ACC112 (cell line): Measurements from ENCODE around the gene DLX6.

Source experiments
- H2AFZ ChIP-seq: fragments of 200-600 bp; sonication (generic); one replicate; pipeline ENCODE4 v1.6.0; 2017; ENCODE audit warnings: antibody characterized with exemption, low read length; ENCODE audit not compliant: unreplicated experiment
- H3K27ac ChIP-seq: fragments of 200-600 bp; sonication (generic); 2 replicates; pipeline ENCODE4 v1.5.1; 2014; ENCODE audit warnings: low read depth, mild to moderate bottlenecking, antibody characterized with exemption, low read length, moderate library complexity
- H3K27me3 ChIP-seq: fragments of 200-600 bp; sonication (generic); 2 replicates; pipeline ENCODE4 v1.6.1; 2014; ENCODE audit warnings: mild to moderate bottlenecking, antibody characterized with exemption, low read length, moderate library complexity, mixed read lengths; ENCODE audit not compliant: insufficient read depth
- H3K36me3 ChIP-seq: fragments of 200-600 bp; sonication (generic); 2 replicates; pipeline ENCODE4 v1.6.1; 2016; ENCODE audit warnings: mild to moderate bottlenecking, antibody characterized with exemption, low read length, moderate library complexity, mixed read lengths; ENCODE audit not compliant: insufficient read depth
- H3K4me1 ChIP-seq: fragments of 200-600 bp; sonication (generic); one replicate; pipeline ENCODE4 v1.6.1; 2016; ENCODE audit warnings: low read length, mixed read lengths; ENCODE audit not compliant: insufficient read depth, unreplicated experiment, control insufficient read depth
- H3K4me3 ChIP-seq: fragments of 200-600 bp; sonication (generic); 2 replicates; pipeline ENCODE4 v1.5.1; 2014; ENCODE audit warnings: mild to moderate bottlenecking, low read depth, low read length
- H3K79me2 ChIP-seq: fragments of 200-600 bp; sonication (generic); one replicate; pipeline ENCODE4 v1.6.0; 2016; ENCODE audit warnings: low read length; ENCODE audit not compliant: control insufficient read depth, unreplicated experiment, insufficient read depth

The DLX6 gene

DNA sequence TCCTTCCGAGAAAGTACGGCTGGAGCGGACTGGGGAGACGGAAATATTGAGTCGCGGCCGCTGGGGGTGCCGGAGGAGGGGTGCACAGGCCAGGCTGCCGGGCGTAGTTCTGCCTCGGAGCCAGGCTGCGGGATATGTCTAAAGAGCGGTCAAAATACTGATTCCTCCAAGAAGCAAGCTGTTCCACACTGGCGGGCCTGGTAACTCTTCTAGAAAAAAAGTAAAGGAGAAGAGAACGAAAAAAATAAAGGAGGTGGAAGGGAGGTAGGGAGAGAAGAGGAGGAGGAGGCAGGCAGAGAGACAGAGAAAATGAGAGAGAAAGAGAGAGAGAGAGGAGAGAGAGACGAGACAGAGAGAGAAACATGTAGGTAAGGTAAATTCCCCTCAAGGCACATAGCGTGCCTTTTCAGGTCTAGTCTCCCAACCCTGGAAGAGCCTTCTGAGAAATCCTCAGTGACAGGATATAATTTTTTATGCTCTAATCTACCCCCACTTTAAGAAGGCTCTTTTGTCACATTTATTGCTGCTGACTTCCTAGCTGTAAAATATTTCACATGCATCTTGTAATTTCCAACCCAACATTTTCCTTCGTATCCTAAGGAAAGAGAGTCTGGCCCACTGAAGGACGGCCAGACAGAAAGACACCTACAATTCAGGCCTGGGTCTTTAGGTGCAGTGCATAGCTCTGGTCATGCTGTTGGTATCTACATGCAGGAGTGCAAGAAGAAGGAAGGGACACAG, 13.6 kb downstream of the DLX6 start:
- Histone ChIP-seq H2AFZ (no peak overlapping the region), H3K27ac (no peak overlapping the region), H3K4me3 (no peak overlapping the region; the same call in 1 of the 2 replicates), H3K79me2 (no peaks in the 10 kb centered on the region), H3K27me3 (peaks cover 93% of the 10 kb centered on the region), H3K36me3 (no peaks in the 10 kb centered on the region), H3K4me1 (peaks cover 12% of the 10 kb centered on the region)

GRCh38 chr7:97019710-97020225, 14.4 kb downstream of the DLX6 start:
- H3K79me2 ChIP-seq = no peaks in the 10 kb centered on the region
- H3K27me3 ChIP-seq = peaks cover 87% of the 10 kb centered on the region
- no peaks in the 10 kb centered on the region for H3K36me3 ChIP-seq
- H3K4me1 ChIP-seq = peaks cover 13% of the 10 kb centered on the region
- H3K27ac ChIP-seq = no peak overlapping the region
- no peak overlapping the region for H3K4me3 ChIP-seq
- no peak overlapping the region for H2AFZ ChIP-seq

DNA sequence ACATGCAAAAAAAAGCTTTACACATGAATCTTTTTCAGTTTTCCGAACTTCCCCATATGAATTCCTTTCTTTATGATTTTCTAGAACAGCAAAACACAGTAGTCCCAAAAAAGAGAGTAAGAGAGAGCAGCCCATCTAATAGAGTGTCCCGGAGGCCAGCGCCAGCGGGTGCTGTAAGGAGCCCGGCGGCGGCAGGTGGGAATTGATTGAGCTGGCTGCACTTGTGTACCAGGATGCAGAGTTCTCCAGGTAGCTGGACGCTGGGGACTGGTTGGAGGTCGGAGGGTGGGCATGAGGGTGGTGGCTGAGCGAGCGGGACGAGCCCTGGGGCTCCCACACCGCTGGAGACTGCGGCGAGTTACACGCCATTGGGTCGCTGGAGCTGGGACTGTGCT, 15.2 kb downstream of the DLX6 start:
- no peaks in the 10 kb centered on the region for H3K36me3 ChIP-seq
- no peak overlapping the region for H3K27ac ChIP-seq
- peaks cover 87% of the 10 kb centered on the region for H3K27me3 ChIP-seq
- no peak overlapping the region for H2AFZ ChIP-seq
- H3K4me3 ChIP-seq = no peak overlapping the region
- peaks cover 16% of the 10 kb centered on the region for H3K4me1 ChIP-seq
- no peaks in the 10 kb centered on the region for H3K79me2 ChIP-seq

GRCh38 chr7:97020996-97021746, 15.8 kb downstream of the DLX6 start:
- no peak overlapping the region for H3K27ac ChIP-seq
- H3K4me1 ChIP-seq = peaks cover 16% of the 10 kb centered on the region
- no peaks in the 10 kb centered on the region for H3K36me3 ChIP-seq
- peak overlapping the region; percentile 31; the same call in 1 of the 2 replicates for H3K4me3 ChIP-seq
- no peak overlapping the region for H2AFZ ChIP-seq
- peaks cover 87% of the 10 kb centered on the region for H3K27me3 ChIP-seq
- no peaks in the 10 kb centered on the region for H3K79me2 ChIP-seq

GRCh38 chr7:97021747-97022490, 16.6 kb downstream of the DLX6 start:
- H2AFZ ChIP-seq = no peak overlapping the region
- H3K27ac ChIP-seq = no peak overlapping the region
- no peaks in the 10 kb centered on the region for H3K36me3 ChIP-seq
- no peaks in the 10 kb centered on the region for H3K79me2 ChIP-seq
- H3K4me1 ChIP-seq = peaks cover 16% of the 10 kb centered on the region
- H3K4me3 ChIP-seq = peak overlapping the region; percentile 72
- peaks cover 79% of the 10 kb centered on the region for H3K27me3 ChIP-seq

DNA sequence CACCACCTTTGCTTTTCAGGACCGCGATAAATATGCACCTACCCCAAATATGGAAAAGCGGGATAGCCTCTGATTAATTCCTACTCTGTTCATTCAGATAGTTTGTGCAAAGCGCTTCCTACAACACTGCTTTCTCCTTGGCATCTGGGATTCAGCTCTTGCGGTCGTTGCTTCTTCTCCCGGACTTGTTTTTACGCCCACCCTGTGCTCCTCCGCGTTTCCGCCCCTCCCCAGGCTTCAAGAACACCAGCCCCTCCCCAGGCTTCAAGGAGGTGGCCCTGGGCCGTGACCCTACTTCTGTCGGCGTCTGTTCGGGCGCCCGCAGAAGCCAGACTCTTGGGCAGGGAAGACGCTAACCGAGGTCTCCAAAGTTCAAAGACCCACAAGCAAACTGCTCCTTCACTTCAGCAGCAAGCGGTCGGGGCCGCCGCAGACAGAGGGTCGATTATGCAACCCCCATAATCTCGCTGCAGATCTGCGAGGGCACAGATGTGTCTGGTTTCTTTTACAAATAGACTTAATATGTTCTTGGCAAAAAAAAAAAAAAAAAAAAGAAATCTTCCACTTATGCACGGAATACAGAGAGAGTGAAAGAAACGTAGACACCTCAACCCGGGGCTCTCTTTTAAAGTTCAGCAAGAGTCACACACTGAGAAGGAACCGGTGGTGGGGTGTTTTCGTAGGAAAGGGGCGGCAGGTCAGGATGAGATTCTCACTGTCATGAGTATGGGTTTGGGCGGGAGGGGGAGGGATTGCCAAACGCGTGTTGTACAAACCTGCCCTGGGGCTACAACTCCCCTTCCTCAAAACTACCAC, 17.3 kb downstream of the DLX6 start:
- Histone ChIP-seq H3K27ac (no peak overlapping the region), H3K4me1 (peaks cover 11% of the 10 kb centered on the region), H3K36me3 (no peaks in the 10 kb centered on the region), H2AFZ (no peak overlapping the region), H3K79me2 (no peaks in the 10 kb centered on the region), H3K4me3 (peak overlapping the region; percentile 72), H3K27me3 (peaks cover 71% of the 10 kb centered on the region)

DNA sequence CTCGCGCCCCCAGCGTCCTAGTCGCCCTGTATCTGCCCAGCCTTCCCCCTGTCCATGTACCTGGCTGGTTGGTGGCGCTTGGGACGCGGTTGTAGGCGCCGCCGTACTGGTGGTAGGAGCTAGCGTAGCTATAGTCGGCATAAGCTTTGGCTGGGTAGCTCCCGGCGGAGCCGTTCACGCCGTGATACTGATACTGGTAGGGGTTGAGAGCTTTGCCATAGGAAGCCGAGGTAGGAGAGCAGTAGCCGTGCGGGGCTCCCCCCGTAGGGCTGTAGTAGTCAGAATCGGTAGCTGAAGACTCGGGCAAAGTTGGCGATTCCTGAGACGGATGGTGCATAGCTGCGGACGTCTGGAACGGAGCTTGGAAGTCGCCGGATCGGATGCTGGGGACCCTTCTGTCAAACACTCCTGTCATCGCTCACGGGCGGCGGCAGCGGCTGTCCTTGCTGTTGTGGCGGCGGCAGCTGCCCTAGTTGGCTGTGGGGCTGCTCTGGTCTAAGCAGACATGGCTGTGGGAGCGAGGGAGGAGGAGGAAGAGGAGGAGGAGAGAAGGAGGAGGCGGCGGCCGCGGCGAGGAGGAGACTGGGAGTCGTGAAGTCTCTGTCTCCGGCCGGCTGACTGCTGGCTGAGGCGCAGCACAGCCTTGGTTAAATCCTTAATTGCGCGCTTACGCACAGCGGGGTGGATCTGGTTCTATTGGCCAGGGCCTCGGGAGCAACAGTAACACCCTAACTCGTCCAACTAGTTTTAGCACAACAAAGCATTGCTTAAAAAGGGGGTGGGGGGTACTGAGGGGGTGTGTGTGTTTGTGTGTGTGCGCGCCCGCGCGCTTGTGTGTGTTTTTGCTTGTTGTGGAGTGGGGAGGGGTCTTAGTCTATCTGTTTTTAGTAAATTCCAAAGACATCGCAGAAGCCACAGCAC, 19.1 kb downstream of the DLX6 start, which contains the start of gene DLX5:
TSS of gene DLX5 (minus strand) at position 623 of the 921 bp plus-strand sequence. CDS start at position 415, 208 bp downstream.
- peaks cover 55% of the 10 kb centered on the region for H3K27me3 ChIP-seq
- peak within 1 kb of the TSS; percentile 81 for H2AFZ ChIP-seq
- H3K79me2 ChIP-seq = no peaks in the 10 kb centered on the region
- H3K4me3 ChIP-seq = peak within 1 kb of the TSS; percentile 72
- no peak within 1 kb of the TSS for H3K27ac ChIP-seq
- no peaks in the 10 kb centered on the region for H3K36me3 ChIP-seq
- peaks cover 5% of the 10 kb centered on the region for H3K4me1 ChIP-seq

DNA sequence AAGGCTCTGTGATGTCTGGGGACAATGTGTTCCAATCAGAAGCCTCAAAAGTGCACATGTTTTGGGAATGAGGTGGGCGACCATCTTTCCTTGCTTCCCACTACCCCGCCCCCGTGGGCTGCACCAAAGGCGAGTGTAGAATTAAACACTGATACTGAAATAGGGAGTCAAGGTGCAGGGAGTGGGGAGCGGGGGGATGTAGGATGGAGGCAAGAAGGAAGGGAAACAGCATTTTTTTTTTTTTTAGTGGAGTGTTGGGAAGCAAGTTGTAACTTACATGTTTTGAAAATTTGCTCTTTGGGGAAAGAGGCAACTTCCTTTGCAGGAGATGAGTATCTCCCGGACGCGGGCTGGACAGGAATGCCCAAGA, 19.8 kb downstream of the DLX6 start:
- Histone ChIP-seq H3K4me3 (peak overlapping the region; percentile 72), H3K4me1 (peaks cover 5% of the 10 kb centered on the region), H3K36me3 (no peaks in the 10 kb centered on the region), H3K79me2 (no peaks in the 10 kb centered on the region), H2AFZ (no peak overlapping the region), H3K27ac (no peak overlapping the region), H3K27me3 (peaks cover 53% of the 10 kb centered on the region)

GRCh38 chr7:97025983-97026714, 20.8 kb downstream of the DLX6 start:
- Histone ChIP-seq H3K4me3 (no peak overlapping the region), H3K4me1 (peaks cover 5% of the 10 kb centered on the region), H3K79me2 (no peaks in the 10 kb centered on the region), H3K27me3 (peaks cover 42% of the 10 kb centered on the region), H3K36me3 (no peaks in the 10 kb centered on the region), H2AFZ (peak overlapping the region; percentile 39), H3K27ac (no peak overlapping the region)
